Stimulated activated CD8-positive, alpha-beta memory T cell treated with anti-CD3 and anti-CD28 coated beads, Interleukin-7, amount 100 ng/mL, for 1 hour (primary cell): ENCODE measurements around the gene ABCC1.
"Not testable (repeated sequence)": the region's sequence is repeated elsewhere in the genome, so short reads cannot be mapped to it uniquely, and the experiment has no call there.

Experiments
- DNase-seq, 2 donors: peaks; one replicate each; pipeline ENCODE4 v3.0.0-alpha.2; 2020; ENCODE audit warnings: low read depth in 2 of 2

Gene ABCC1

DNA sequence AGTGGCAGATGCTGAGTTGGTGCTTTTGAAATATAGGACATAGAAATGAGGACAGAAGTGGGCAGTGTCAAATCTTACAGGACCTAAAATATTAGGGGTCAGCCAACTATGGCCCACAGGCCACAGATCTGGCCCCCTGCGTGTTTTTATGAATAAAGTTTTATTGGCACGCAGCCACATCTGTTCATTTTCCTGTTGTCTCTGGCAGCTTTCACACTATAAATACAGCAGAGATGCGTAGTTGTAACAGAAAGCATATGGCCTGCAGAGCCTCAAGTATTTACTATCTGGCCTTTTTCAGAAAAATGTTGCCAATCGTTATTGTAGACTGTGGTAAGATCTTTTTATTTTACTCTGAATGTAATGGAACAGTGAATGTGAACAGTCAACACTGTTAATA is 191.1 kb downstream of the ABCC1 start:
- no peak for DNase-seq

DNA sequence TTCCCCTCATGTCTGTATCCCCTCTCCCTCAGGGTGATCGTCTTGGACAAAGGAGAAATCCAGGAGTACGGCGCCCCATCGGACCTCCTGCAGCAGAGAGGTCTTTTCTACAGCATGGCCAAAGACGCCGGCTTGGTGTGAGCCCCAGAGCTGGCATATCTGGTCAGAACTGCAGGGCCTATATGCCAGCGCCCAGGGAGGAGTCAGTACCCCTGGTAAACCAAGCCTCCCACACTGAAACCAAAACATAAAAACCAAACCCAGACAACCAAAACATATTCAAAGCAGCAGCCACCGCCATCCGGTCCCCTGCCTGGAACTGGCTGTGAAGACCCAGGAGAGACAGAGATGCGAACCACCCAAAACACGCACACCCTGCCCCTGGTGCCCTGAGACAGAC is 191.7 kb downstream of the ABCC1 start:
- no peak for DNase-seq

DNA sequence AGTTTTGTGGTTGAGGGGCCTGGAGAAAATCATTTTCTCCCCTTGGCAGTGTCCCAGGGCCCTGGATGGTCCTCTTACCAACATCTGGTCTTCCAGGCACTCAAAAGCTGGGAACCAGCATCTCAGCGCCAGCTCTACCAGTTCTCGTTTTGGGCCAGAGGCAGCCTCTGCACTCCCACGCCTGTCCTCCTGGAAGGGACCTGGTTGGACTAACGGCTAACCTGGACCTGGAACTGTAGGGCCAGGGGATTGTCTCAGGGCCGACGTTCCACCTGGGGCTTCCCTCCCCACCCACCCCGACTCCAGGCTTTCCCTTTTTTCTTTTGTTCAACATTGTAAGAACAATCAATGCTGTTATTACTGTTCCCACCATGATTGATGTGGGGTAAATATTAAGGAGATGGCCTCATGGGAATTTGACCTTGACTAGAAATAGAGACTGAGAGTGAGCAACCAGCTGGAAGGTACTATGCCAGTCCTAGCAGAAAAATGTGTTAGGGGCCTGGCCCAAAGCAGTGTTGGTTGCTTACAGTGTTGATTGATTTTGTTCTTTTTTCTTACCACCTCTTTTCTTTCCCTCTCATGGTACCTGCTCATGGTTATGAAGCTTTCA is 192.5 kb downstream of the ABCC1 start:
- DNase-seq: no peak

DNA sequence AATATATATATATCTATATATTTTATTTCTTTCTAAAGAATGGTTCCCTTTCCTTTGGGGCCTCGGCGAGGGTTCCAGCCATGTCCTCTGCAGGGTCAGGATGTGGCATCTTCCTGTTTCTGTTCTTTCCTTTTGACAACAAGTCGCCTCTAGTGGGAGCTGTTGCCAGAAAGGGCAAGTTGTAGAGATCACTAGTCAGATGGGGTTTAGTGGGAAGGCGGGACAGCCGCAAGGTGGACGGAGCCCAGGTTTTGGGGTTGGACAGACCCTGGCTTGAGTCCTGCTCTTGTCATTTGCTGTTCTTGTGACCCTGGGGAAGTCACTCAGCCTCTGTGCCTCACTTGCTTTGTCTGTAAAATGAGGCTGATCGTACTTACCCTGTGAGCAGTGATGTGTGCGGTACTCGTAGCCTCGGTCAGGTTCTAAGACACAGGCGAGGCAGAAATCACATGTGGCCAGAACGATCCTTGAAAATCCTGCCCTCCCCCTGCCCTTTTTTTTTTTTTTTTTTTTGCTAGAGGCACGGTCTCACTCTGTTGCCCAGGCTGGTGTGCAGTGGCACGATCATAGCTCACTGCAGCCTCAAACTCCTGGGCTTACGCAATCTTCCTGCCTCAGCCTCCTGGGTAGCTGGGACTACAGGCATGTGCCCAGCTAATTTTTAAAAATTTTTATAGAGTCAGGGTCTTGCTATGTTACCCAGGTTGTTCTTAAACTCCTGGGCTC is 193.8 kb downstream of the ABCC1 start:
- DNase-seq: no peak

DNA sequence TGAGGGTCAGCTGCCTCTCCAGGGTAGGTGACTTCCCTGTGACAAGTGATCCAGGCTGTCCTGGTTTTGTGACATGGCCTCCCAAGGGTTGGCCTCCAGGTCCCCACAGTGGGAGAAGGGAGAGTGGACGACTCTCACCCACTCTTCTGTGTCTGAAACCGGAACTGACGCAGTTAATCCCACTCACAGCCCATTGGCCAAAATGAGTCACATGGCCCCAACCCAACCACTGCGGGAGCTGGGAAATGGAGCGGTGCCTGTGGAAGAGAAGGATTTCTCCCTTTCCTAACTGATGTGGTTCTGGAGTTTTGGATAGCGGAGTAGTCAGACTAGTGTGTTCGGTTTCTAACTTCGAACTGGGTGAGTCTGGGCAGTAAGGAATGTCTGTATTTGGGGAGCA is 194.5 kb downstream of the ABCC1 start:
- no peak for DNase-seq

DNA sequence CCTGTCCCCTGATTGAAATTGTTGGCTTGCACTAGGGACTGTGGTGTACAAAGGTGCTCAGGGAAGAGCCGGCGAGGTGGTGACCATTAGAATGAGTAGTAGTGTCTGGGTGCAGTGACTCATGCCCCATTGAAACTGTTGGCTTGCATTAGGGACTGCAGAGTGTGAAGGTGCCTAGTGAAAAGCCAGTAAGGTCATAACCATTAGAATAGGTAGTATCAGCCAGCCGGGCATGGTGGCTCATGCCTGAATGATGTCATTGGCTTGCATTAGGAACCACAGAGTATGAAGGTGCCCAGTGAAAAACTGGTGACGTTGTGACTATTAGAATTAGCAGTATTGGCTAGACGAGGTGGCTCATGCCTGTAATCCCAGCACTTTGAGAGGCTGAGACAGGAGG is 195.0 kb downstream of the ABCC1 start:
- DNase-seq: no peak

DNA sequence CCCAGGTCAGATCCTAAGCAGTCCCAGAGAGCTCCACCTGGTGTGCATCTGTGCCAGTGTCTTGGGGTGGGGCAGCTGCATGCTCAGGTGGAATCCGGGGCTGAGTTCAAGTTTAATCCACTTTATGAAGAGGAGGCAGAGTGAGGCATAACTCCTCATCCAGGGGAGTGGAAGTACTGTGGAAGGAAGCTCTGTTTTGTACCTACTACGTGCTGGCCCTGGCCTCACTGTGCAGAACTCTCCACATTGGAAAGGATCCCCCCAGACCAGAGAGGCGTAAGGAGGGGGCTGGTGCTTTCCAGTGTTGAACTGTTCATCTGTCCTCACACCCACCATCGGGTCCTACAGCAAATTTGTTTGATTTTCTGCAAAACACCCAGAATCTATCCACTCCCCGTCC is 195.9 kb downstream of the ABCC1 start:
- DNase-seq: no peak

DNA sequence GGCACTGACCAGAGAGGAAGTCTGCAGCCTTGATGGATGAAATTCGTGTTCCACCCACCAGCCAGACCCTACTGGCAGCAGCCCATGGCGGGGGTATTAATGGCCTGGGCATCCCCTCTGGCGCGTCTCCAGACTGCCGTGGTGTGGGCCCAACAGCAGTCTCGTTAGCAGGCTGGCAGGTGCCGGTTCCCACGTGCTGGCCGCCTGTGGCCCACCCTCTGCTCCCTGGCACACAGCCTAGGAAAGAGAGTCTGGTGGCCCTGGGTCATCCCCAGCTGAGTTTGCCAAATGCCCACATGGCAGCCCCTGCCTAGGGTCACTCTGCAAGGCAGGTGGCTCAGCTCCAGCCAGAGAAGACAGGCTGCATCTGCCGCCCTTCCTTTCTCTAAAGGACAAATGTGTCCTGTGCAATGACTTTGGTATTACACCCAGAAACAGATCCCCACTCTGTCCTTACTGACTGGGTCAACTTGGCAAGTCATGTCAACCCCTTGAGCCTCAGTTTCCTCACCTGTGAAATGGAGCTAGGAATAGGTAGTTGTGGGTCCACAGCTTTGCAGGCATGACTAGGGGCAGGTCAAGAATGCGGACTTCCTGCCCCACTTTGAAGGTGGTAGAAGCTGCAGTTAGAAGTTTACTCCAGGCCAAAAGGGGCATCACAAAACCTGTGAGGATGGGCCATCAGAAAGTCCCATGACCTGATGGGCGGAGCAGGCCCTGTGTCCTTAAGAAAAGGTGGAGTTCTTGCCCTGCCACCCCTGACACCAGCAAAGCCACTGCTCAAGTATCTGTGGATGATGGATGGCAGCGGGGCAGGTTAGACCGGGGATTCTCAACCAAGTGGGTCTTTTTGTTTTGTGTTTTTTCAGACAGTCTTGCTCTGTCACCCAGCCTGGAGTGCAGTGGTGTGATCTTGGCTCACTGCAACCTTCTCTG is 197.2 kb downstream of the ABCC1 start:
- DNase-seq: no peak

DNA sequence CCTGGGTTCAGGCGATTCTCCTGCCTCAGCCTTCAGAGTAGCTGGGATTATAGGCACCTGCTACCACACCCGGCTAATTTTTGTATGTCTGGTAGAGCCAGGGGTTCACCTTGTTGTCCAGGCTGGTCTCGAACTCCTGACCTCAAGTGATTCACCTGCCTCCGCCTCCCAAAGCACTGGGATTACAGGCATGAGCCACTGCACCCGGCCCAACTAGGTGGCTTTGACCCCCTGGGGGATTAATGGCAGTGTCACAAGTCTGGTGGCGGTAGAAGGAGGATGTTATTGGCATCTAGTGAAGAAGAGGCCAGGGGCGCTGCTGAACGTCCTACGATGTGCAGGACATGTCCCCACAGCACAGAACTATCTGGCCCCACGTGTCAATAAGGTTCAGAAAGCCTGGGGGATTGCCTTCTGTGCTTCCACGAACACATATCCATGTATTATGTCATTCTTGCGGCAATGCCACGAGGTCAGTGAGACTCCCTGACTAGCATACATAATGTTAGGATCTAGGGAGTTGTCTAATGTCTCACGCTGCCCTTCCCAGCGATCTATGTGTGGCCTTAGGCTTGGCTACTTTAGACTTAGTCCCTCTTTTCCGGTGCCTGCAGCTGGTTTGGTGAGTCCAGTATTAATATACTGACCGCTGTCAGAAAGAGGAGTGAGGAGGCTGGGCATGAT is 198.0 kb downstream of the ABCC1 start:
- no peak for DNase-seq

DNA sequence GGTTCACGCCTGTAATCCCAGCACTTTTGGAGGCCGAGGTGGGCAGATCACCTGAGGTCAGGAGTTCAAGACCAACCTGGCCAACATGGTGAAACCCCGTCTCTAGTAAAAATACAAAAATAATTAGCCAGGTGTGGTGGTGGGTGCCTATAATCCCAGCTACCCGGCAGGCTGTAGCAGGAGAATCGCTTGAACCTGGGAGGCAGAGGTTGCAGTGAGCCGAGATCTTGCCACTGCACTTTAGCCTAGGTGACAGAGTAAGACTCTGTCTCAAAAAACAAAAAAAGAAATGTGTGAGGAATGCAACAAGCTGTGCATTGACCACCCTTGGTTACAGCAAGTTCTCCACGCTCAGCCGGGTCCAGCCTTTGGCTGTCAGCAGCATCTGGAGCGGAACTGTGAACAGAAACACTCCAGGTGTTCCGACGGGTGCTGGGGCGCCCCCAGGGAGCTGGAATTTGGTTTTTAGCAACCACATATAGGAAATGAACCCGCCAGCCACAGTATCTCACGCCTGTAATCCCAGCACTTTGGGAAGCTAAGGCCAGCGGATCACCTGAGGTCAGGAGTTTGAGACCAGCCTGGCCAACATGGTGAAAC is 198.7 kb downstream of the ABCC1 start:
- not testable (repeated sequence) for DNase-seq

DNA sequence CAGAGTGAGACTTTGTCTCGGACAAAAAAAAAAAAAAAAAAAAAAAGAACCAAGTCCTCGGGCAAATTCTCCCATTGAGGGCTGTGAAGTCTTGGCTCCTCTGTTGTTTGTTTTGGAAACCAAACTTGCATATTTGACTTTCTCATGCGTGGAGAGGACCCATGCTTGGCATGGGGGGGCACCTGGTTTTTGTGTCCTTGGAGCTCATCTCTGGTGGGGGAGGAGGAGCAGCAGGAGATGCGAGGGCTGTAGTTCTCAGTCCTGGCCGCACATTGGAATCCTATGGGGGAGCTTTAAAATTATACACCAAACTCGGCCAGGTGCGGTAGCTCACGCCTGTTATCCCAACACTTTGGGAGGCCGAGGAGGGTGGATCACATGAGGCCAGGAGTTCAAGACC is 199.3 kb downstream of the ABCC1 start:
- no peak for DNase-seq

DNA sequence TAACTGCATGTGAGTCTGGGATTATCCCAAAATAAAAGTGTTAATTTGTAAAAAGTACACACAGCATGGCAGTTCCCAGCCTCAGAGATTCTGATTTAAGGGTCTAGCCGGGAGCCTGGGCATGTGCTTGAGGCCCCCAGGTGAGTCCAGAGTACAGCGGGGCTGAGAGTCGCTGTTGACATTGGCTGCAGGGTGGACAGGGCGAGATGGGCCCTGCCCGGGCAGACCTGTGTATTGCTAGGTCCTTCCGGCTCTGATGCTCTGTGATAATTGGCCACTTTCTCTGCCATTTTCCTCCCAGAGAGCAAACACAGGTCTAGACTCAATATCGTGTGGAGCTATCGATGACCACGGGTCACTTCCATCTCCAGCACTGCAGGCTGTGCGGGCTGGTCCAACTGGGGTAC is 200.3 kb downstream of the ABCC1 start:
- DNase-seq: no peak

DNA sequence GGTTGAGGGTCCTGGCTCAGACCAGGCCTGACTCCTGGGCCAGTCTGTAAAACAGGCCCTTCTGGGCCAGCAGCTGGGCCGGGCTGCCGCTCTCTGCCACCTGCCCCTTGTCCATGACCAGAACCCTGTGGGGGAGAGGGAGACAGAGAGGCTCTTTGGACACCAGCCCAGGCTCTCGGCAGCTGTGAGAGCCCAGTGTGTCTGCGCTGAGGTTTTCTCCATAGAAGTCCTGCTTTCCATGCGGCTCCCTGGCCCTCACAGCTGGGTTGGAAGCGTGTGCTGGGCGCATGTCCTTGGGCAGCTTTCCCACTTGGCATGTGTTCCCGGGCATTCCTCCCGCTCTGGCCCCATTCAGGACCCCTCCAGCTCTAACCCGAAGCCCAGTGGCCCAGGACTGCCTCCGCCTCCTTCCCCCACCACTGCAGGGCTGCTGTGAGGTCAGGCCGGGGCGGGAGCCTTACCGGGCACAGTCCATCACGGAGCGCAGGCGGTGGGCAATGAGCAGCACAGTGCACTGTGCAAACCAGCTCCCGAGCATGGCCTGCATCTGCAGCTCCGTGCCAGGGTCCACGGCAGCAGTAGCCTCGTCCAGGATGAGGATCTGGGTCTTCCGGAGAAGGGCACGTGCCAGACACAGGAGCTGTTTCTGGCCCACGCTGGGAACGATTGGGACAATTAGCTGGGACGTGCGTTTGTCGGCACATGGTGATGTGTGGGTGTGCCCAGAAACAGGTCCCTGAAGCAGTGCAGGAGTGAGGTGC is 200.9 kb downstream of the ABCC1 start:
- DNase-seq: no peak

DNA sequence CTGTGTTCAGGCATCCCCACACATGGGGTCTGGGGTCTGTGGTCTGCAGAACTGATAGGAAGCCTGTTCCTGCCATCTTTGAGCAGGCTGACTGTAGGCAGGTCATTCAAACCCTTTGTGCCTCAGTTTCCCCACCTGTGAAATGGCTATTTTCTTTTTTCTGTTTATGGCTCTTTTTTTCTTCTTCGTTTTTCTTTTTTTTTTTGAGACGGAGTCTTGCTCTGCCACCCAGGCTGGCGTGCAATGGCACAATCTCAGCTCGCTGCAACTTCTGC is 201.4 kb downstream of the ABCC1 start:
- DNase-seq: no peak

DNA sequence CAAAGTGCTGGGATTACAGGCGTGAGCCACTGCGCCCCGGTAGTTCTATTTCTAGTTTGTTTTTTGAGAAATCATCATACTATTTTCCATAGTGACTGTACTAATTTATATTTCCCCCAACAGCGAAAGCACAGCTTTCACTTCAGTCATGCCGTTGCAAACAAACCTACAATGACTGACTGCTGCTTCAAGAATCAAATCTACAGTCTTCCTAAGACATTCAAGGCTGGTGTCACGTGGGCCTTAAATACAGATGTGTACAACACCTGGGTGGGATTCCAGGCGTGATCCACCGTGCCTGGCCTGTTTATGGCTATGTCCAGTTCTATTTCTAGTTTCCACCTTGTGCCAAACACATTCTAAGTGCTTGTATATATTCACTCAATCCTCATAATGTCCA is 201.9 kb downstream of the ABCC1 start:
- DNase-seq: no peak

DNA sequence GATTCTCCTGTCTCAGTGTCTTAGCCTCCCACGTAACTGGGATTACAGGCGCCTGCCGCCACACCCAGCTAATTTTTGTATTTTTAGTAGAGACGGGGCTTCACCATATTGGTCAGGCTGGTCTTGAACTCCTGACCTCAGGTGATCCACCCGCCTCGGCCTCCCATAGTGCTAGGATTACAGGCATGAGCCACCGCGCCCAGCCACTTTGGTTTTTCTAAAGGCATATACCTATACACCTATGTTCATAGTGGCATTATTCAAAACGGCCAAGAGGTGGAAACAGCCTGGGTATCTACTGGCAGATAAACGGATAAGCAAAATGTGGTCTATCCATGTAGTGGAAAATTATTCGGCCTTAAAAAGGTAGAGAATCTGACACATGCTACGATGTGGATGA is 203.6 kb downstream of the ABCC1 start:
- DNase-seq: not testable (repeated sequence)

DNA sequence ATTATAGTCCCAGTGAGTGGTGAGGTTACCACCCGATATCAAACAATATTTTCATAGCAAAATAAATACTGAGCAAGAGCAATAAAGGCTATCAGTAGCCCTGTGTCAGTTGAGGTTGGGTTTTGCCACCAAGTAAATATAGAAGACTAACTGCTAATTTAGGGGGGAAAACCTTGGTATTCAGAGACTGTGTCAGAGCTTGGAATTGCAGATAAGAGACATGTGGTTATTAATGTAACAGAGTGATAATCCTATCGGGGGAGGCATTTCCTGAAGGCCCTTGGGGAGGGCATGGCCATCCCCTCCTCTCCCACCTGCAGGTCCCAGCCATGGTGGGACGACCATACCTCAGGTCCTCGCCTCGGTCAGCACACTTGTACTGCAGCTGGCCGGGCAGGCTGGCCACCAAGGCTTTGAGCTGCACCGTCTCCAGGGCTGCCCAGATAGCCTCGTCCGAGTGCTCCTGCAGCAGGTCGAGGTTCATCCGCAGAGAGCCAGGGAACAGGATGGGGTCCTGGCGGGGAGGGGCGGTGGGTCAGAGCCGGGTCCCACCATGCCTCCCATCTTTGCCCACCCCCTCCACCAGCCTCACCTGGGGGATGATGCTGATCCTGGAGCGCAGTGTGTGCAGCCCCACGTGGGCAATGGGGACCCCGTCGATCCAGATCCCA is 205.0 kb downstream of the ABCC1 start:
- DNase-seq: no peak

DNA sequence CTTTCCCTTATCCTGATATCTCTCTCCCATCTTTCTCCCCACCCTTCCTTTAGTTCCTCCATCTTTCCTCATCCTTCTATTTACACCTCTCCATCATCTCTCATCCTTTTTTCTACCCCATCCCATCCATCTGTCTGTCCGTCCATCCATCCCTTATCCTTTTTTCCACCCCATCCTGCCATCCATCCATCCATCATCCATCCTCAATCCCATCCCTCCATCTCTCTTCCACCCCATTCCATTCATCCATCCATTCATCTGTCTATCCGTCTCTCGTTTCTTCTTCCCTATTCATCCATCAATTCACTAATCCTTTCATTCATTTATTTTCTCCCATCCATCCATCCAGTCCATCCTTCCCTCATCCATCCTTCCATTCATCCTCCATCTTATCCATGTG is 205.8 kb downstream of the ABCC1 start:
- DNase-seq: no peak

DNA sequence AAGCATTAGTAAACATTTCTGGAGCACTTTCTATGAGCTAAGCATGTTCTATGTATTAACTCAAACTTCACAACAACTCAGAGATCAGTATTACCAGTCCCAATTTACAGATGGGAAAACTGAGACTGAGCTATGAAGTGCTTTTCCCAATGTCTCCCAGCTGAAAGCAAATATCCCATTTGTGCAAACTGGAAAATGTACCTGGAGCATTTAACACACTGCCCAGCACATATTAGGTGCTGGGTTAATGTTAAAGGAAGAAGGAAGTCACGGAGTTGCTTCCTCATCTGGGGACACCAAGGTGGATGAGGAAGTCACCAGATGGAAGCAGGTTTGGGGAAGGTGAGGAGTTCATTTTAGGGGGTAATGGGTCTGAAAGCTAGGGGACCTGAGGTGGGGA is 207.8 kb downstream of the ABCC1 start:
- no peak for DNase-seq

DNA sequence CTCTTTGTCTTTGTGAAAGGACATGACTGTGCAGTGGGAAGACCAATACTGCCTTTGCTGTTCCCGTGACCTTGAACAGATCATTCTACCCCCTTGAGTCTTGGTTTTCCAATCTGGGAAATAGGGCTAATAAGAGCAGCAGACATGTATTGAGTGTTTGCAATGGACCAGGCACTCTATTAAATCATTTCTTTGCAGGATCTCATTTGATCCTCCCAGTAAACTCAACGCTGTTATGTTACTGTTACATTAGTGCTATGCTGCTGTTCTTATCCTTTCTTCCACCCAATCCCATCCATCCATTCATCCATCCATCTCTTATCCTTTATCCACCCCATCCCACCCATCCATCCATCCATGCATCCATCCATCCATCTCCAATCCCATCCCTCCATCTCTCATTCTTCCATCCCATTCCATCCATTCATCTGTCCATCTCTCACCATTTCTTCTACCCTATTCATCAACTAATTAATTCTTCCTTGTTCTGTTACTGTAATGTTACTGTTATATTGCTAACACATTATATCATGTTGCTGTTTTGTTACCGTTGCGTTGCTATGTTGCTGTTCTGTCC is 208.8 kb downstream of the ABCC1 start:
- no peak for DNase-seq
